Fibroblast of skin of right biceps (primary cell): ENCODE data around the gene TNRC6B.
"Not testable (repeated sequence)": the region's sequence is repeated elsewhere in the genome, so short reads cannot be mapped to it uniquely, and the experiment has no call there.

Source experiments
- DNase-seq: peaks from one replicate; pipeline ENCODE4 v3.0.0-alpha.2; 2013

Gene TNRC6B

DNA sequence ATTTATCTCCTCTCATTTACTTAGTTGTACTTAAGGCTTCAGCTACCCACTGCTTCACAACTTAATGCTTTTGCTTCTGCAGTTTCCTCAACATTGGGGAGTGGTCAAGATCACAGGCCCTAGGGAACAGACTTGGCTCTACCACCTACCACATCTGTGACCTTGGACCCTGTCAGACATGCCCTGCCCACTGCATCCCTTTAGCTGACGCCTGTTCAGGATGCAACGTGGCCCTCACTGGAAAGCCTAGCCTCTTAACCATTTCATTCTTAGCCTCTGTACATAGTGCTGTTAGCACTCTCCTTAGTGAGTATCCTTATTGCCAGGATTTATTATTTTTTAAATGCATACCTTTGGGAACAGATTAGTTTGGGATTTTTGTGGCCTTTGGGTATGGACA, 34.4 kb downstream of the TNRC6B start:
- DNase-seq, result no peak

DNA sequence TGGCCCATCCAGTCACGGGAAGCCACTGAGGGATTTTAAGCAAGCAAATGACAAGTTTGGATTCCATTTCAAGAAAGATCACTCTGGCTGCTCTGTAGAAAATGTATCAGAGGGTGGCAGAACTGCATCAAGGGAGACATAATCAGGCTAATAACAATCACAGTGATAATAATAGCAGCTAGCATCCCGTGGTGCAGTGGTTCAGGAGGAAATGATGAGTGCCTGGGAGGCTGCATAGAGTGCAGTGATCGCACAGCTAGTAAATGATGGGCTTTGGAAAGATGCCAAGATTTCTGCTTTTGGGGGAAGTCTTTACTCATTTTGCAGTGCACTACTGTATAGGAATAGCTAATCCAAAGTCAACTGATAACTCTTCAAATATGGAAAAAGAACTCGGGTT, 35.8 kb downstream of the TNRC6B start:
- DNase-seq, result peak; percentile 37

DNA sequence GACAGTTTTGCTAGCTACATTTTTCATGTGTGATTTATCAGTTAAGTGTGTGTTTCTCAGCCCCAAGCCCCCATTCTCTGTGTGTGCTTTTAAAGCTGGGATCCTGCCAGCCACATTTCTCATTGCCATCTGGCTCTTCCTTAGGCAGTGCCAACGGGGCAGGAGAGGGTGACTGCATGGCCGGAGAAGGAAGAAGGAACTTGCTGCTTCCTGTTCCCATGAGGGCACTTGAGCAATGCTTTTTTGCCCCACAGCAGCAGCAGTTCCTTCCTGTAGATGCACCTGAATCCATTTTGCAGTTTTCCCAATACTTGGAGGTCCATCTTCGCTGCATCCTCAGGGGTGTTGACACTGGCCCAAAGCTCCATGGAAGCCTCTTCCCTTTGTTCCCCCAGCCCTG, 37.5 kb downstream of the TNRC6B start:
- peak; percentile 27 for DNase-seq

DNA sequence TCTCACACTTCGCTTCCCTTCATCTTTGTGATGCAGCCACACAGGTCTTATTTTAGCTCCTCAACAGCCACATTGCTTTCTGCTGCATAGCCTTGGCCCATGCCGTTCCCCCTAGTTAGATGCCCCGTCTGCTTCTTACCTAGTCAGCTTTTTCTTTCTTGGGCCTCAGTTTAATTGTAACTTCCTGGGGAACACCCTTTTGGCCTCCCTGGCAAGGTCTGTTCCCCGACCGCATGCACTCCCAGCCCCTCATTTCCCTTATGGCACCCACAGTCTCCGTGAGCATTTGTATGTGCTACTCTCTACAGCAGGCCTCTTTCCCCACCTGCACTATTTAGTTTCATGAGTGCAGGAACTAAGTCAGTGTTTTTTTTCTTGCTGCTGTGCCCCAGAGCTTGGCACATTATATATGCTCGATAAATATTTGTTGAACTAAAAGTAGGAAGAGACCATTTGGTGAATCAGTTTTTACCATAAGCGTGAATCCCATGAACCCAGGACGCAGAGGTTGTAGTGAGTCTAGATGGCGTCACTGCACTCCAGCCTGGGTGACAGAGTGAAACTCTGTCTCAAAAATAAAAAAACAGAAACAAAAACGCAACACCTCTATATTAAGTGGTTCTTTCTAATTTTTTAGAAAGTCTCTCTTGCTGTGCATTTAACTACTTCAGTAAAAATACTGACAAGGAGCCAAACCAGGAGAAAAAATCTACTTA, 38.5 kb downstream of the TNRC6B start:
- no peak for DNase-seq

DNA sequence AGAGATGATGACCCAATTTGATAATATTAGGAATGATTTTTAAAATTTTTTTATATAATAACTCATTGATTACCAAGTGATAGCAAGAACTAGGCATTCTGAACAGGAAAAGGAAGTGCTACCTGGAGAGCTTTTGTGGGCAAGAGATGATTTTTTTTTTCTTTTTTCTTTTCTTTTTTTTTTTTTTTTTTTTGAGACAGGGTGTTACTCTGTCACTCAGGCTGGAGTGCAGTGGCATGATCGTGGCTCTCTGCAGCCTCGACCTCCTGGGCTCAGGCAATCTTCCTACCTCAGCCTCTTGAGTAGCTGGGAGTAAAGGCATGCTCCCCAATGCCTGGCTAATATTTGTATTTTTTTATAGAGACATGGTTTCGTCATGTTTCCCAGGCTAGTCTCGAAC, 40.4 kb downstream of the TNRC6B start:
- no peak for DNase-seq

DNA sequence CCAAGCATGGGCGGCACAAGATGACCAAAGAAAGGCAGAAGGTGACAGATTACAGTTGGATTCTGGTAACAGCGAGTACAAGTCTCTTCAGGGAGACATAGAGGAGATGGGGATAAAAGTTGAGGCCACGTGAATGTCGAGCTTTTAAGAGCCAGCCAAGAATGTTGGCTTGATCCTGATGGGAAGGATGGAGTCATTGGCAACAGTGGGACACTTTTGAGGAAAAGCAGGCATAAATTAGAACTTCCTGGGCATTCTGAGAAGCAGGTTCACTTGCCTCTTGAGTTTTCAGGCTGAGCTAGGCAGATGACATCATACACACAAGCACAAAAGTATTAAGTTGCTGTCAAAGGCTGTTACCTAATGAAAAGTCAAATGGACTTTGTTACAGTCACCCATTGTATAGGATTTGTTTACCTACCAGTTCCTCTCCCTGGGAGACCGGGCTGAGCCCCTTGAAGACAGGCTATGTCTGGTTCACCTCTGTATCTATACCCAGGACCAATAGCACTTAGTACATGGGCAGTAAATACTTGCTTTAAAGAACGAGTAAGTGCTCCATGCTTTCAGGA, 41.1 kb downstream of the TNRC6B start:
- no peak for DNase-seq

DNA sequence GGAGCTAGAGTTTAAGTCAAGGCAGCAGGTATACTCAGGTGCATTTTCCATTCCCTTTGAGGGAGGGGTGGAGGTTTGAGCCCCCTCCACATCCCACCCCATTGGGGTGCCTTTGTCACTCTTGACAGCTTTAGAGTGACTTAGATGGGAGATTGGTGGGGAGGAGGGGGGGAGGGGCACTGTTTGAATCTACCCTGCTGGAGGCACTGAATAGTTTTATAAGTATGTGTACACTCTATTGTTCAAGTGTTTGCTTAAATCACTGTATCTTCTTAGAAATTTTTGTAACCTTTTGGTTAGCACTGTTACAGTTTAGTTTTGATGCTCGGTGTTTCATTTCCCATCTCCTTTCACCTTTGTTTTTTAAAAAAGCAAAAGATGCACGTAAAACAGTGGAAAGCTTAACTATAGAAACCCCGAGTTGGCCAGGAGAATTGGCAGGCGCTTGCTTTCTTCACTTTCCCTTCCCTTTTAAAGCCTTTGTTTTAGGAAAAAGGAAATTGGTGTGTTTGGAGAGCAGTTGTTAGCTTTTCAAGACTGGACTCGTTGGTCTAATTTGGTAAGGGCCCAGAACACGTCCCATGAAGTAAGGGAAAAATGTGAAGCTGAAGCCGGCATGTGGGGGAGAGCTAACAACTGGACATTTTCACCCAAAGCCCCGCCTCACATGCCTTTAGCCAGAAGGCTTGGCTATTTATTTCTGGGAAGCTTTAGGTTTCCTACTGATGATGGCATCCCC, 42.8 kb downstream of the TNRC6B start:
- no peak for DNase-seq

DNA sequence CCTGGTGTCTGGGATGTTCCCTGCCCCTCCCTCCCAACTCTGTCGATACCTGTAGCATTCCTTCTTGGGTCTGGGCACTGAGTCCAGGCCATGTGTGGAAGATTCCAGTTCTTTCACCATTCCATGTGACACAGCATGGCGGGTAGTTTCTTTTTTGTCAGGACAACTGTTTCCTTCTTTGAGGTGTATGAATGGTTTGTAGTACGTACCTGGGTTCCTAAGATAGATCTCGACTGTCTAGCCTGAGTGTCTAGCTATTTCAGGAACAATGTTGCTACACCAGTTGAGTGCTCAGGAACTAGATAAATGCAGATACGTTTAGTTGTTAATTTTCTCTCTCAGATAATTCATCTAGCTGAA, 43.3 kb downstream of the TNRC6B start:
- DNase-seq, result no peak

DNA sequence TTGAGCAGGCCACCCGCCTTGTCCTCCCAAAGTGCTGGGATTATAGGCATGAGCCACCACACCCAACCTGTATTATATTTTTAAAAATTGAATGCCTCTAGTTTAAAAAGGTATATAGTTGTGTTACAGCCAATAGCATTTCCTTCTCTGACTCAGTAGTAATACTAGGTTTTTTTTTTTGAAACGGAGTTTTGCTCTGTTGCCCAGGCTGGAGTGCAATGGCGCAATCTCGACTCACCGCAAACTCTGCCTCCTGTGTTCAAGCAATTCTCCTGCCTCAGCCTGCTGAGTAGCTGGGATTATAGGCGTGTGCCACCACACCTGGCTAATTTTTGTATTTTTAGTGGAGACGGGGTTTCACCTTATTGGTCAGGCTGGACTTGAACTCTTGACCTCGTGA, 45.3 kb downstream of the TNRC6B start:
- DNase-seq, result not testable (repeated sequence)

DNA sequence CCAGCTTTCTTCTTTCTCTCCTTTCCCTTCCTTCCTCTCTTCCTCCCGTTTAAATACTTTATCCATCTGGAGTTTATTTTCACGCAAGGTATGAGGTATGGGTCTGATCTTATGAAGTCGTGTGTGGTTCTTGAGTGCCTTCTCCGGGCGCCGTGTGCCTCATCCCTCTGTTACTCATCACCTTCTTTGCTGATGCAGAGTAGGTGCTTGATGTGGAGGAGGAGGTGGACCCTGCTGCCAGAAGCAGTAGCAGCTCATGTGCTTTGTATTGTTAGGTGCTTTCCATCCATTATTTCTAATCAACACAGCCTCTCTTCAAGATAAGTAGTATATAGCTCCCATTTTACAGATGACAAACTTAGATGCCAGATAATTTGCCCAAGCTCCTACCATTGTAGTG, 47.0 kb downstream of the TNRC6B start:
- peak; percentile 27 for DNase-seq

DNA sequence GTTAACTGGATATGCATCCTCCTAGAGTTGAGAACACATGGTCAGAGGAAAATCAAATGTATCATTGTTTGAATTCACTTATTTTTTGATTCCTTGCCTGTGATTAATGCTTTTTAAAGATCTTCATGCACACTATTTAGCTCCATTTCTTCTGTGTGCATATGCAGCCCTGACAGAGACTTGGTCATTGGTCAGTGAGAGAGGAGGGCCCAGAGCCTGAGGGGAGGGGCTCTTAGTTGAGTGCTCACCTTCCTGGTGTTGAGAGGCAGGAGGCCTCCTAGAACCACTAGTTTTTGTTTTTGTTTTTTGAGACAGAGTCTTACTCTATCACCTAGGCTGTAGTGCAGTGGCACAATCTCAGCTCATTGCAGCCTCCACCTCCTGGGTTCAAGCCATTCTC, 48.9 kb downstream of the TNRC6B start:
- DNase-seq, result no peak

DNA sequence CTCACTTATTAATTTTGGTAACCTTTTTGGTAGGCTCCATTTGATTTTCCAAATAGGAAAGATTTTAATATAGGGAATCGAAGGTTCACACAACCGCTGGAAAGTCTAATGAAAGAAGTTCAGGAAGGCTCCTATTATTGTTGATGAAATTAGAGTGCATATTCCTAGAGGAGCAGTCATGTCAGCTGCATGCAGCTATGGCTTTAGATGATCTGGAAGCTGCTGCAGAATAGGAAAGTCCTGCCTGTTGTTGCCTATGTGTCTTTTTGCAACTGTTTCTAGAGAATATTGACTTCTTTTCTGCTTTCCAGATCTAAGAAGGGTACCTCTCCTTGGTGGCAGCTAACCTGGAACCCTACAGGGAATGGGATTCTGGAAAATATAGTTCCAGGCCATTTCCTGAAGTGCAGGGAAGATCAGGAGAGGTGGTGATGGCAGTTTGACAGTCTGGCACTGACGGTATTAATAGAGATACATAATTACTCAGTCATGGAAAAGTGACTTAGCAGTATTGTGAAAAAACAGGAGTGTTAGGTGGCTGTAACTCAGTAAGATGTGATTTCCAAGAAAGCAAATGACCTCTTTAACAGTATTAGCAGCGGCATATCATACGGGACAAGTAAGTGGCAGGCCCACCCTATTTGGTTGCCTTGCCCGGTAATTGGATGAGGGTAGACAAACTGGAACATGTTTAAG, 54.0 kb downstream of the TNRC6B start:
- no peak for DNase-seq

DNA sequence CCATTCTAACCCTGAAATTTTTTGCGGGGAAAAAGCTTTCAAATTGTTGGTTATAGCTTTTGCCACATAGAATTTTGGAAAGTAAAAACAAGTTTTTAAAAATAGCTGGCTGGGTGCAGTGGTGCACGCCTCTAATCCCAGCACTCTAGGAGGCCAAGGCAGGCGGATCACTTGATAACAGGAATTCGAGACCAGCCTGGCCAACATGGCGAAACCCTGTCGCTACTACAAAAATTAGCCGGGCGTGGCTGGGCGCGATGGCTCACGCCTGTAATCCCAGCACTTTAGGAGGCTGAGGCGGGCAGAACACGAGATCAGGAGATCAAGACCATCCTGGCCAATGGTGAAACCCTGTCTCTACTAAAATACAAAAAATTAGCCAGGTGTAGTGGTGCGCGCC, 54.9 kb downstream of the TNRC6B start:
- no peak for DNase-seq

DNA sequence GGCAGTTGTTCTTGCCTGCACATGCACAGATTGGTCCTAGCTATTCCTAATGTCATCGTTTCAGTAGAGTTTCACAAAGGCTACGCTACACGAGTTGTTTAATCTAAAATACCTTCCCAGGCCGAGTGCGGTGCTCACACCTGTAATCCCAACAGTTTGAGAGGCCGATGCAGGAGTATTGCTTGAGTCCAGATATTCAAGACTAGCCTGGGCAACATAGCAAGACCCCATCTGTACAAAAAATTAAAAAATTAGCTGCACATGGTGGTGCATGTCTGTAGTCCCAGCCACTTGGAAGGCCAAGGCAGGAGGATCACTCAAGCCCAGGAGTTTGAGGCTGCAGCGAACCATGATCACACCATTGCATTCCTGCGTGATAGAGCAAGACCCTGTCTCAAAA, 56.2 kb downstream of the TNRC6B start:
- DNase-seq, result no peak

DNA sequence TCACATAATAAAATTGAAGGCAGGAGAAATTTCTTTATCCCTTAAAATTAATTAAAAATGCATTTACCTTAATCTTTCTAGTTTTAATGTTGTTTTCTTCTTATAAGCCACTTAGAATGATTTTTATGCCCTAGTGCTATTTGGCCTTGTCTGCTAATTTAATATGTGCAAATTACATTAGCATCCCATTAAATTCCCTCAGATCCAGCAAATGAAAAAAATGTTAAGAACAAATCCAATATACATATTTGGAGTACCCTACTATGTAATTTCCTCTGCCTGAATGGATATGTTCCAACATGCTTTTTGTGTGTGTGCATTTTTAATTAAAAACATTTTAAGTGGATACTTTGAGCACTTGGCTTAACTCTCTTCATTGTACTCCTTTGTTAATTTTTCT, 56.9 kb downstream of the TNRC6B start:
- no peak for DNase-seq

DNA sequence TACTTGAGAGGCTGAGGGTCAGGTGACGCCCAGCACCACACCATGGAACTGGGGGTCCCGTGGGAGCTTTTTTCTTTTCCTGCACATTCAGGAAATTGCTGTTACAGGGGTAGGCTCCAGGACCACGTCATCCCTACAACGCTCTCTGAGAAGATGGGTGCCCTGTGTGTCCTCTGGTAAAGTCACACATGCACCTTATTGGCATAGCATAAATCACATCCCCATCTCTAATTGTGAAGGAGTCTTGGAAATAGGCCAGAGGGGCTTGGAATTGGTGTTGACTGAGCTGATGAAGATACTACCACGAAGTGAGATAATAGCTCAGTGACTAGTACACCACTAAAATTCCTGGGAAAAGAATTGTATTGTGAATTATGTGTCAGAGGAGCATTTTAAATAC, 57.6 kb downstream of the TNRC6B start:
- DNase-seq, result peak; percentile 61

DNA sequence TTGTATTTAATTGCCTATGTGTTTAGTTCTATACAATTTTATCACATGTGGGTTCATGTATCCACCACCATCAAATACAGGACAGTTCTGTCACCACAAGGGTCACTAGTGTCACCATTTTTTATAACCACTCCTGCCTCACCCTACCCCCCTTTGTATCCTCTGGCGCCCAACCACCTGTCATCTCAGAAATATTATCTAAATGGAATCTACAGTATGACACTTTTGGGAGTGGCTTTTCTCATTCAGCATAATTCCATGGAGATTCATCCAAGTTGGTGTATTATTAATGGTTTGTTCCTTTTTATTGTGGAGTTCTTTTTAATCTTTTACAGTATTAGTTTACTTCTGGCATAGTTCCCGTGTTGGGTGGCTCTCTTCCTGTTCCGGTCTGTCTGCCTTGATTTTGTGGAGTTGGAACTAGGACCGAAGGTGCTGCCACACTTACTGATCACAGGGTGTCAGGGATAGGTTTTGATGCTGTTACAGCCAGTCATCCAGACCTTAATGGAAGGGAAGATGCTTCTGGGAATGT, 58.5 kb downstream of the TNRC6B start:
- no peak for DNase-seq

DNA sequence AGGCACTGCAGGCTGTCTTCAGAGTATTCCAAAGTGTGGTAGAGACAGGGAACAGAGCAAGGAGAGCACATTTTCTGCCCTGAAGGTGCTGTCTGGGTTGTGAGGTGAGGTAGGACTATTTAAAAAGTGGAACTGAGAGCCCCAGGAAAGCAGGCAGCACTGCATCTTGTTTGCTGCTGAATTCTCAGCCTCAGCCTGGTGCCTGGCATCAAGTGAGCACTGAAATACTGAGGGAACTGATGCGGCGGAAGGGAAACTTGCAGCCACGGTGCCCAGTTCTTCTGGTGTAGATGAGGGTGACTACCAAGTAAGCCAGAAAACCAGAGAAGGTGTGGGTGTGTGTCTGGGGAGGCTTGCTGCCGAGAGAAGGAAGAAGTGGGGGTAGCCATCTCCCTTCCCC, 59.5 kb downstream of the TNRC6B start:
- DNase-seq, result no peak

DNA sequence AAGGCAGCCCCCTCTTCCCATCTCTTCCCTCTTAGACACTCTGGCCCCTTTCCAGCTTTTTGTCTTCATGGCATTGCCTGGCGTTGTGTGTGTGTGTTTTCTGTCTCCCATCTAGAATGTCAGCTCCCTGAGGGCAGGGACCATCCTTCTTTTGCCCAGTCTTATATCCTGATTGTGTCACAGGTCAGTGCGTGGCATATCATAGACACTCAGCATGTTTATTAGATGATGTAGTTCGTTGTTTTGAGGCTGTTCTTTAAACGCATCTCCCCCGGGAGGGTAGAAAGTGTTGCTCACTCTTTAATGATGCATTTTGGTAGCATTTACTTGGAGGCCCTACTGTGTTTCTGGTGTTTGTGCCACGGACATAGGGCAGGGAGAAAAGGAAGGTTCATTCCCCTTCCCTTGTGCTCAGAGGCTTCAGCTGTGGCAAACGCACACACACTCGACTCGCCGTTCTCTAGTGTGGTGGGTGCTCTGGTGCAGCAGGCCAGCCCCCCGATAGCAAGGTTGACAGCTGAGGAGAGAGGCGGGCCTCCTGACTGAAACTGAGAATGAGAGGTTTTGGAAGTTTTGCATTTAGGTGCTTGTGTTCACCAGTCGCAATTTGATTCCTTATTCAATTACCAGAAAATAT, 60.2 kb downstream of the TNRC6B start:
- no peak for DNase-seq

DNA sequence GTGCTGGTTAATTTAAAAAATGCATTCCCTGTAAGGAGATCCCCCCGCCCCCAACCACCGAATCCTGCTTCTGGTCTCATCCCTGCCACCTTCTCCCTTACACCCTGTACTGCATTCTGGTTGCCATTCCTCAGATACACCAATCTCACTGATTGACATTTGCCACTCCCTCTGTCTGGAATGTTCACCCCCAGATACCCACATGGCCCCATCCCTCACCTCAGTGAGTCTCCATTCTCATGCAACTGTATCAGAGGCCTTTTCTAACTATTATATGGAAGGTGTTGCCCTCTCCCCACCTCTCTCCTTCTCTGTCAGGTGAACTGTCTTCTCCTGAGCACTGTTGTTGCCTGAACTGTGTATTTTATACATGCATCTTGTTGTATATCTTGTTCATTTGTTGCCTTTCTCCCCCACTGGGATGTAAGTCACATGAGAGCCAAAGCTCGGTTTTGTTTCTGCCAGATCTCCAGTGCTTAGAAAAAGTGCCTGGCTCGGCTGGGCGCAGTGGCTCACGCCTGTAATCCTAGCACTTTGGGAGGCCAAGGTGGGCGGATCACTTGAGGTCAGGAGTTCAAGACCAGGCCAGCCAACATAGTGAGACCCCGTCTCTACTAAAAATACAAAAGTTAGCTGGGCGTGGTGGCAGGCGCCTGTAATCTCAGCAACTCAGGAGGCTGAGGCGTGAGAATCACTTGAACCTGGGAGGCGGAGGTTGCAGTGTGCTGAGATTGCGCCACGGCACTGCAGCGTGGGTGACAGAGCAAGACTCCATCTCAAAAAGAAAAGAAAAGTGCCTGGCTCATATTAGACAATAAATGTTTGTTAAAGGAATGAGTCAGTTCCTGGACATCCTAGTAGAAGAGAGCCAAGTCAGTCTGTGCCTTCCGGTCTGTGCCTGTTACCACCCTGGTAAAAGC, 61.0 kb downstream of the TNRC6B start:
- DNase-seq, result peak; percentile 35

DNA sequence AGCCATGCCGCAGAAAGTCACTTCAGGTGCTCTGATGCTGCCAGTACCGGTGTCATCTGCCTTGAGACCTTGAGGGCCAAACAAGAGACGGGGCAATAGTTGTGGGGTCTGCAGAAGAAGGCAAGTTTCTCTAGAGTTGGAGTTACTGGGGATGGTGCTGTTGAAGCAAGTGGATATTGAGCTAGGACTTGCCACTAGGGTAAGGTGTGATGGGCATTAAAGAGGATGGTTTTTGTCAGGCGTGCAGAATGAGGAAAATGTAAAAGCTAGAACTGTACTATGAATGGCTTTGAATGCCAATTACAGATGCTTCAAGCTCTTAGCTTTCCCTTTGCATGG, 61.6 kb downstream of the TNRC6B start:
- DNase-seq, result no peak

DNA sequence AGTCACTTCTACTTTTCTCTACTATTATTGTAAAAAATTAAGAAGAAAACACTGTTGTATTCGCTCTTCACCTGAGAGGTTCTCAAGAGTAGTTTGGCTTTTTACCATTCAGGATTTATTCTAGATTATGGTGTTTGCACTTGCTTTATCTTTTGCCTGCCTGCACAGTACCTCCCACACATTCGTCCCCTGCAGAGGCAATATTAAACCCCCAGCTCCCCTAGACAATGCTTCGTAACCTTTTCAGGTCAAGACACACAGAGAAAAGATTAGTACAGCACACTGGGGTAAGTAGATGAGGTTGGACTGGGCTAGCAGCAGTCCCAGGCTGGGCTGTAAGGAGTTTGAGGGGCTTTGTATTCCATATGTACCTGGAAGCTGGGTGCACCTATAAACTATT, 62.4 kb downstream of the TNRC6B start:
- no peak for DNase-seq
